OCI-LY3 (cell line): Measurements from ENCODE around the gene FAT1.

Source experiments
- CTCF ChIP-seq: fragments of 200-600, 300-600 bp; sonication (generic); IDR thresholded peaks from 2 replicates; pipeline ENCODE4 v1.5.1; 2014; ENCODE audit warnings: antibody characterized with exemption, low read length, low read depth
- EZH2phosphoT487 ChIP-seq: fragments of 200-600 bp; shearing (Covaris generic); IDR thresholded peaks from 2 replicates; pipeline ENCODE4 v1.6.1; 2018; ENCODE audit warnings: antibody characterized with exemption, mixed run types, low read depth

GRCh38 chr4:186650401-186651180 lies 73.1 kb downstream of the FAT1 start:
- TF ChIP-seq CTCF (no peak), EZH2phosphoT487 (no peak)
